Cardiac muscle cell (in vitro differentiated cells and primary cell): ENCODE results near the gene VSTM1. TPM values are rescaled to one million over a fixed set of nuclear protein-coding genes. Genes with fewer than 3 reads are reported as not detected.
"Not testable (repeated sequence)": the region's sequence is repeated elsewhere in the genome, so short reads cannot be mapped to it uniquely, and the experiment has no call there.

ENCODE experiments used
- DNase-seq, 2 donors: peaks; one replicate each; pipeline versions ENCODE4 v3.0.0 to v3.0.0-alpha.2; 2010 to 2017; ENCODE audit warnings: low read depth in 1 of 2, low spot score in 1 of 2
- H3K27ac ChIP-seq: fragments of 200-600 bp; sonication (generic); 2 replicates; pipeline ENCODE4 v1.5.1; 2016
- H3K27me3 ChIP-seq: fragments of 200-600 bp; sonication (generic); 2 replicates; pipeline ENCODE4 v1.6.0; 2016; ENCODE audit warnings: control low read depth
- H3K36me3 ChIP-seq: fragments of 200-600 bp; sonication (generic); 2 replicates; pipeline ENCODE4 v1.5.1; 2016; ENCODE audit warnings: control low read depth
- H3K4me1 ChIP-seq: fragments of 200-600 bp; sonication (generic); 2 replicates; pipeline ENCODE4 v1.8.1; 2017; ENCODE audit warnings: low read depth, mild to moderate bottlenecking, mixed run types
- H3K4me3 ChIP-seq: fragments of 200-600 bp; sonication (generic); 2 replicates; pipeline ENCODE4 v1.5.1; 2016; ENCODE audit warnings: mild to moderate bottlenecking
- H3K9me3 ChIP-seq: fragments of 200-600 bp; sonication (generic); 2 replicates; pipeline ENCODE4 v1.5.1; 2017; ENCODE audit warnings: low read depth, mild to moderate bottlenecking, control low read depth
- polyA plus RNA-seq: library from polyadenylated mRNA; unstranded; fragments of >200 nt; fragmentation: Nextera tagmentation; extraction: Ambion mirVana; gene quantifications from 2 replicates; pipeline ENCODE4 v1.2.1, GENCODE V29; 2016
- total RNA-seq: library from RNA; depleted of rRNA; stranded (reverse); fragments of >200 nt; gene quantifications from 2 replicates; pipeline ENCODE4 v1.2.3, GENCODE V29; 2016
- TF ChIP-seq, protein P1 (sequence below): IDR thresholded peaks from 2 replicates; pipeline ENCODE4 v1.5.1; 2012; ENCODE audit warnings: low read depth, mild to moderate bottlenecking, low read length

Gene VSTM1
- total and polyA plus RNA-seq, 2 experiments from 2014 or later: not detected

DNA sequence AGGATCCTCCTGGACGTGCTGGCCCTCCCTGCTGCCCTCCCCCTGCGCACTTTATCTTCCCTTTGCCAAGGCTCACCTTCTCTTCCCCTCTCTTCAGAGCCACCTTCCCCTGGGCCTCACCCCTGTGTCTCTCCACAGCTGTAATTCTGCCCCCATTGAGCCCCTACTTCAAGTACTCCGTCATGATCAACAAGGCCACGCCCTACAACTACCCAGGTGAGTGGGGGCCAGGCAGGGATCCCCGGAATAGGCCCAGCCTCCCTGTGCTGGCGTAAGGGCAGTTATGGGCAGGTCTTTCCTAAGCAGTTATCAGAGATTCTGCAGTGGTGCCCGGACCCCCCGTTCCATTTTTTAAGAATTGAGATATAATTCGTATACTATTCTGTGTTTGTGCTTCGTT is 42.1 kb upstream of the VSTM1 start:
- TF ChIP-seq, protein P1, sequence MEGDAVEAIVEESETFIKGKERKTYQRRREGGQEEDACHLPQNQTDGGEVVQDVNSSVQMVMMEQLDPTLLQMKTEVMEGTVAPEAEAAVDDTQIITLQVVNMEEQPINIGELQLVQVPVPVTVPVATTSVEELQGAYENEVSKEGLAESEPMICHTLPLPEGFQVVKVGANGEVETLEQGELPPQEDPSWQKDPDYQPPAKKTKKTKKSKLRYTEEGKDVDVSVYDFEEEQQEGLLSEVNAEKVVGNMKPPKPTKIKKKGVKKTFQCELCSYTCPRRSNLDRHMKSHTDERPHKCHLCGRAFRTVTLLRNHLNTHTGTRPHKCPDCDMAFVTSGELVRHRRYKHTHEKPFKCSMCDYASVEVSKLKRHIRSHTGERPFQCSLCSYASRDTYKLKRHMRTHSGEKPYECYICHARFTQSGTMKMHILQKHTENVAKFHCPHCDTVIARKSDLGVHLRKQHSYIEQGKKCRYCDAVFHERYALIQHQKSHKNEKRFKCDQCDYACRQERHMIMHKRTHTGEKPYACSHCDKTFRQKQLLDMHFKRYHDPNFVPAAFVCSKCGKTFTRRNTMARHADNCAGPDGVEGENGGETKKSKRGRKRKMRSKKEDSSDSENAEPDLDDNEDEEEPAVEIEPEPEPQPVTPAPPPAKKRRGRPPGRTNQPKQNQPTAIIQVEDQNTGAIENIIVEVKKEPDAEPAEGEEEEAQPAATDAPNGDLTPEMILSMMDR: no peak
- Histone ChIP-seq H3K36me3 (peaks cover 24% of the 10 kb centered on the region), H3K4me3 (no peak overlapping the region), H3K27ac (no peak overlapping the region), H3K9me3 (no peaks in the 10 kb centered on the region), H3K27me3 (no peaks in the 10 kb centered on the region), H3K4me1 (no peaks in the 10 kb centered on the region)
- DNase-seq: no peak

DNA sequence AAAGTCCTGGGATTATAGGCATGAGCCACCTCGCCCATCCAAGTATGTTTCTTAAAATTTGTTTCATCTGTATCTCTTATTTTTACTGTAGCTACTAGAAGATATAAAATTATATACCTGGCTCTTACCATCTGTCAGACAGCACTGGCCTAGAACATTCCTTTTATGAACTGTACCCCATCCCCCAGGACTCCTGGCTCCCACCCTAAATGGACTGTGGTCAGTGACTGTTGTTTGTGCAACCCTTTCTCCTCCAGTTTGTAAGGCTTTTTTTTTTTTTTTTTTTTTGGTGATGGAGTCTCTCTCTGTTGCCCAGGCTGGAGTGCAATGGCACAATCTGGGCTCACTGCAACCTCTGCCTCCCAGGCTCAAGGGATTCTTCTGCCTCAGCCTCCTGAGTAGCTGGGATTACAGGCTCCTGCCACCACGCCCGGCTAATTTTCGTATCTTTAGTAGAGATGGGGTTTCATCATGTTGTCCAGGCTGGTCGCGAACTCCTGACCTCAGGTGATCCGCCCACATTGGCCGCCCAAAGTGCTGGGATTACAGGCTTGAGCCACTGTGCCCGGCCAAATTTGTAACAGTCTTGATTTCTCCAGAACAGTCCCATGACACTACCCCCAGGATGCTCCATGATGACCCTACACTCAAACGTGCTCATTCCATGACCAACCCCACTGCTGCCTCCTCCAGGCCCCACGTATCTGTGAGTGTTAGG is 41.5 kb upstream of the VSTM1 start:
- Histone ChIP-seq H3K9me3 (no peaks in the 10 kb centered on the region), H3K27me3 (no peaks in the 10 kb centered on the region), H3K4me1 (no peaks in the 10 kb centered on the region), H3K36me3 (peaks cover 20% of the 10 kb centered on the region), H3K27ac (no peak overlapping the region), H3K4me3 (no peak overlapping the region)
- DNase-seq: peak in 1 of 2 donors; percentile 9
- TF ChIP-seq, protein P1: no peak

DNA sequence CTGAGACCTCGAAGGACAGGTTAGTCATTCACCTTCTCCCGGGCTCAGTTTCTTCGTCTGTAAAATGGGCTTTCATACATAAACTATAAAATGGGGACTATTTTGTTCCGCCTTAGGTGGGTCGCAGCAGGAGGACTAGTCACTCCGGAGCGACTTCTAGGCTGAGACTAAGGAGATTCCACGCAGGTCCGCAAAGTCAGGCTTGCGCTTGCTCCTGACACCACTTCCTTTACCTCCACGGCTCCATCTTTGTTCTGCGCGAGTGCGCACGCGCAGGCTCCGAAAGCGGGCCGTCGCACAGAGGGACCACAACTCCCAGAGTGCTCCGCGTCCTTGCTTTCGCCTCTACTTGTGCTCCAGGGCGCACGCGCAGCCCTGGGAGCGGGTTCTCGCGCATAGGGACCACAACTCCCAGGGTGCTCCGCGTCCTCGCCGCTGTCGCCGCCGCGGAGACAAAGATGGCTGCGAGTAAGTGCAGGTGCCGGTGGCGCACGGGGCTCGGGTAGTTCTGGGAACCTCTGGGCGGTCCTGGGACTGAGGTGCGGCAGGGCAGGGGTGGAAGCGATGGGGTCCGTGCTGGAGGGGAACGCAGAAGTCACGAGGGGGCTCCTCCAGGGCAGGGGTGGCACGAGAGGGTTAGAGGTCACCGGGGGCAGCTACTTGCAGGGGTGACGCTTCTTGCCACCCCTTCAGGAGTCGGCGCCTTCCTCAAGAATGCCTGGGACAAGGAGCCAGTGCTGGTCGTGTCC is 38.9 kb upstream of the VSTM1 start, which contains the start of gene NDUFA3:
NDUFA3 (plus strand) TSS at position 435 of the 749 bp plus-strand sequence; CDS start at position 459, 24 bp downstream.
- Histone ChIP-seq H3K9me3 (no peaks in the 10 kb centered on the region), H3K4me3 (peak within 1 kb of the TSS; percentile 71), H3K27me3 (no peaks in the 10 kb centered on the region), H3K36me3 (peaks cover 7% of the 10 kb centered on the region), H3K27ac (no peak within 1 kb of the TSS), H3K4me1 (no peaks in the 10 kb centered on the region)
- TF ChIP-seq, protein P1: no peak
- peak; percentile 99 for DNase-seq

DNA sequence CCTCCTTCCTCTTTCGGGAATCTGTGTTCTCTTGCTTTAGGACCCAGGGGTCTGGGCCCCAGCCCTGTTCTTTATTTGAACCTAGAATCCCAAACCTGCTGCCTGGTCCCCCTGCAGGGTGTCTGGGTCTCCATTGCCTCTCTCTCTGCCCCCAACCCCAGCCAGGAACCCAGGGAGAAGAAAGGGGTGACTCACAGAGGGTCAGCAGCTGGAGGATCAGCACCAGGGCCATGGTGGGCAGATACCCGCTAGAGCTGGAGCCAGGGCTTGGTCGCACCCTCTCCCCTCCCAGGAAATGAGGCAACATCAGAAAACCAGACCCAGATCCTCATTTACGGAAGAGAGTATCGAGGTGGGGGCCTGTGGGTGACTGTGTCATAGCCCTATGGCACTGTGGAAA is 36.9 kb upstream of the VSTM1 start, which contains the start of gene OSCAR:
OSCAR (minus strand) TSS at position 243 of the 400 bp plus-strand sequence; CDS start at position 232, 11 bp downstream.
- no peak within 1 kb of the TSS for H3K4me3 ChIP-seq
- H3K36me3 ChIP-seq: no peaks in the 10 kb centered on the region
- H3K27ac ChIP-seq: peak within 1 kb of the TSS; percentile 48
- TF ChIP-seq, protein P1: no peak
- no peaks in the 10 kb centered on the region for H3K9me3 ChIP-seq
- DNase-seq: peak in 1 of 2 donors; percentile 10
- H3K4me1 ChIP-seq: no peaks in the 10 kb centered on the region
- peaks cover 15% of the 10 kb centered on the region for H3K27me3 ChIP-seq

DNA sequence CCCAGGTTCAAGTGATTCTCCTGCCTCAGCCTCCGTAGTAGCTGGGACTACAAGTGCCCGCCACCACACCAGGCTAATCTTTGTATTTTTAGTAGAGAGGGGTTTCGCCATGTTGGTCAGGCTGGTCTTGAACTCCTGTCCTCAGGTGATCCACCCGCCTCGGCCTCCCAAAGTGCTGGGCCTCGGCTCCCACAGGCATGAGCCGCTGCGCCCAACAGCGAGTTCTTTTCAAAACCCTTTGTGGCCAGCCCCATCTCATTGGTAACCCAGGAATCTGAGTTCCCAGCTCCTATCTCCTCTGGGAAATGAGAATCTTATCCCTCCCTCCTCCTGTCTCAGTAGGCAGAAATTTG is 36.2 kb upstream of the VSTM1 start:
- DNase-seq, H3K36me3 ChIP-seq, H3K4me3 ChIP-seq, H3K9me3 ChIP-seq, H3K4me1 ChIP-seq: not testable (repeated sequence)
- Histone ChIP-seq H3K27ac (peak overlapping the region; percentile 48), H3K27me3 (peaks cover 22% of the 10 kb centered on the region)
